Measurements from ENCODE around the gene RPH3AL. TPM values are rescaled to one million over a fixed set of nuclear protein-coding genes. Genes with fewer than 3 reads are reported as not detected.

The RPH3AL gene
- total and polyA plus RNA-seq, 4 donors: 1.6 to 18.1 (median 8.0) TPM

GRCh38 chr17:263271-263670 is 89.3 kb downstream of the RPH3AL start:
- no peak overlapping the region for H3K27ac ChIP-seq (ENCODE audit: low read depth in 1 of 2, low read length in 2 of 2)
- no peak for DNase-seq
- H3K36me3 ChIP-seq (ENCODE audit: control insufficient read depth in 1 of 2, insufficient read depth in 2 of 2, low read length in 1 of 2): no peaks in the 10 kb centered on the region
- 95 to 98% methylated on average over 18 of the region's 18 CpGs for WGBS, 2 donors
- no peak overlapping the region for H3K4me3 ChIP-seq (ENCODE audit: low read length in 2 of 2)
- no peaks in the 10 kb centered on the region for H3K27me3 ChIP-seq (ENCODE audit: control insufficient read depth in 1 of 2, insufficient read depth in 2 of 2, low read length in 1 of 2)
- no peak for ATAC-seq (ENCODE audit: low FRiP score)
- intact Hi-C loops (cut with DNase I): no loop called here
- H3K9me3 ChIP-seq (ENCODE audit: control insufficient read depth, low read length): no peaks in the 10 kb centered on the region
- H3K4me1 ChIP-seq (ENCODE audit: control insufficient read depth in 1 of 2, insufficient read depth in 2 of 2, low read length in 2 of 2): no peaks in the 10 kb centered on the region

GRCh38 chr17:261635-262034 is 91.0 kb downstream of the RPH3AL start:
- no peak for DNase-seq
- Histone ChIP-seq H3K4me1 (ENCODE audit: control insufficient read depth in 1 of 2, insufficient read depth in 2 of 2, low read length in 2 of 2) (no peaks in the 10 kb centered on the region), H3K27ac (ENCODE audit: low read depth in 1 of 2, low read length in 2 of 2) (no peak overlapping the region), H3K4me3 (ENCODE audit: low read length in 2 of 2) (no peak overlapping the region), H3K36me3 (ENCODE audit: control insufficient read depth in 1 of 2, insufficient read depth in 2 of 2, low read length in 1 of 2) (no peaks in the 10 kb centered on the region), H3K27me3 (ENCODE audit: control insufficient read depth in 1 of 2, insufficient read depth in 2 of 2, low read length in 1 of 2) (no peaks in the 10 kb centered on the region), H3K9me3 (ENCODE audit: control insufficient read depth, low read length) (no peaks in the 10 kb centered on the region)
- intact Hi-C loops (cut with DNase I): no loop called here
- 85 to 88% methylated on average over 8 of the region's 8 CpGs for WGBS, 2 donors
- ATAC-seq (ENCODE audit: low FRiP score): no peak

- WGBS, 2 donors: 84 to 96% methylated on average over 4 of the region's 4 CpGs
- H3K27me3 ChIP-seq (ENCODE audit: control insufficient read depth in 1 of 2, insufficient read depth in 2 of 2, low read length in 1 of 2): no peaks in the 10 kb centered on the region
- H3K27ac ChIP-seq (ENCODE audit: low read depth in 1 of 2, low read length in 2 of 2): no peak overlapping the region
- no peaks in the 10 kb centered on the region for H3K4me1 ChIP-seq (ENCODE audit: control insufficient read depth in 1 of 2, insufficient read depth in 2 of 2, low read length in 2 of 2)
- DNase-seq (no peak), ATAC-seq (ENCODE audit: low FRiP score) (no peak)
- intact Hi-C loops (cut with DNase I): no loop called here
- no peaks in the 10 kb centered on the region for H3K36me3 ChIP-seq (ENCODE audit: control insufficient read depth in 1 of 2, insufficient read depth in 2 of 2, low read length in 1 of 2)
- H3K4me3 ChIP-seq (ENCODE audit: low read length in 2 of 2): no peak overlapping the region
- no peaks in the 10 kb centered on the region for H3K9me3 ChIP-seq (ENCODE audit: control insufficient read depth, low read length)
Observed at GRCh38 chr17:260944-261343, 91.7 kb downstream of the RPH3AL start.

GRCh38 chr17:260031-260791 is 92.4 kb downstream of the RPH3AL start:
- DNase-seq: peak in 1 of 2 donors; percentile 51
- 75 to 83% methylated on average over 15 of the region's 15 CpGs for WGBS, 2 donors

GRCh38 chr17:259341-259976 is 93.1 kb downstream of the RPH3AL start:
- no peak overlapping the region for H3K27ac ChIP-seq (ENCODE audit: low read depth in 1 of 2, low read length in 2 of 2)

More at GRCh38 chr17:260031-260791, 92.4 kb downstream of the RPH3AL start:
- no peaks in the 10 kb centered on the region for H3K27me3 ChIP-seq (ENCODE audit: control insufficient read depth in 1 of 2, insufficient read depth in 2 of 2, low read length in 1 of 2)
- H3K9me3 ChIP-seq (ENCODE audit: control insufficient read depth, low read length): no peaks in the 10 kb centered on the region
- no peaks in the 10 kb centered on the region for H3K36me3 ChIP-seq (ENCODE audit: control insufficient read depth in 1 of 2, insufficient read depth in 2 of 2, low read length in 1 of 2)
- H3K4me3 ChIP-seq (ENCODE audit: low read length in 2 of 2): no peak overlapping the region
- H3K4me1 ChIP-seq (ENCODE audit: control insufficient read depth in 1 of 2, insufficient read depth in 2 of 2, low read length in 2 of 2): no peaks in the 10 kb centered on the region
- no peak overlapping the region for H3K27ac ChIP-seq (ENCODE audit: low read depth in 1 of 2, low read length in 2 of 2)
- intact Hi-C loops (cut with DNase I): no loop called here
- ATAC-seq (ENCODE audit: low FRiP score): no peak

GRCh38 chr17:258906-259305 is 93.7 kb downstream of the RPH3AL start:
- Histone ChIP-seq H3K9me3 (ENCODE audit: control insufficient read depth, low read length) (no peaks in the 10 kb centered on the region), H3K36me3 (ENCODE audit: control insufficient read depth in 1 of 2, insufficient read depth in 2 of 2, low read length in 1 of 2) (no peaks in the 10 kb centered on the region), H3K27ac (ENCODE audit: low read depth in 1 of 2, low read length in 2 of 2) (no peak overlapping the region), H3K4me3 (ENCODE audit: low read length in 2 of 2) (no peak overlapping the region), H3K4me1 (ENCODE audit: control insufficient read depth in 1 of 2, insufficient read depth in 2 of 2, low read length in 2 of 2) (no peaks in the 10 kb centered on the region), H3K27me3 (ENCODE audit: control insufficient read depth in 1 of 2, insufficient read depth in 2 of 2, low read length in 1 of 2) (no peaks in the 10 kb centered on the region)
- intact Hi-C loops (cut with DNase I): no loop called here
- WGBS, 2 donors: 95 to 97% methylated on average over 12 of the region's 12 CpGs
- ATAC-seq (ENCODE audit: low FRiP score): no peak
- DNase-seq: peak in 1 of 2 donors; percentile 52

More at GRCh38 chr17:259341-259976, 93.1 kb downstream of the RPH3AL start:
- no peaks in the 10 kb centered on the region for H3K4me1 ChIP-seq (ENCODE audit: control insufficient read depth in 1 of 2, insufficient read depth in 2 of 2, low read length in 2 of 2)
- H3K27me3 ChIP-seq (ENCODE audit: control insufficient read depth in 1 of 2, insufficient read depth in 2 of 2, low read length in 1 of 2): no peaks in the 10 kb centered on the region
- intact Hi-C loops (cut with DNase I): no loop called here
- ATAC-seq (ENCODE audit: low FRiP score) (no peak), DNase-seq (peak in 1 of 2 donors; percentile 68)
- H3K4me3 ChIP-seq (ENCODE audit: low read length in 2 of 2): no peak overlapping the region
- WGBS, 2 donors: 26 to 56% methylated on average over 22 of the region's 22 CpGs
- no peaks in the 10 kb centered on the region for H3K36me3 ChIP-seq (ENCODE audit: control insufficient read depth in 1 of 2, insufficient read depth in 2 of 2, low read length in 1 of 2)
- H3K9me3 ChIP-seq (ENCODE audit: control insufficient read depth, low read length): no peaks in the 10 kb centered on the region

- Histone ChIP-seq H3K27ac (ENCODE audit: low read depth in 1 of 2, low read length in 2 of 2) (no peak overlapping the region), H3K36me3 (ENCODE audit: control insufficient read depth in 1 of 2, insufficient read depth in 2 of 2, low read length in 1 of 2) (no peaks in the 10 kb centered on the region), H3K27me3 (ENCODE audit: control insufficient read depth in 1 of 2, insufficient read depth in 2 of 2, low read length in 1 of 2) (no peaks in the 10 kb centered on the region), H3K4me1 (ENCODE audit: control insufficient read depth in 1 of 2, insufficient read depth in 2 of 2, low read length in 2 of 2) (no peaks in the 10 kb centered on the region), H3K4me3 (ENCODE audit: low read length in 2 of 2) (no peak overlapping the region), H3K9me3 (ENCODE audit: control insufficient read depth, low read length) (no peaks in the 10 kb centered on the region)
- no peak for ATAC-seq (ENCODE audit: low FRiP score)
- intact Hi-C loops (cut with DNase I): no loop called here
- peak in 1 of 2 donors; percentile 45 for DNase-seq
- 77 to 83% methylated on average over 23 of the region's 23 CpGs for WGBS, 2 donors
Observed at GRCh38 chr17:258045-258734, 94.4 kb downstream of the RPH3AL start.

GRCh38 chr17:253091-253846 is 99.3 kb downstream of the RPH3AL start:
- 85 to 89% methylated on average over 22 of the region's 29 CpGs for WGBS, 2 donors

More at GRCh38 chr17:253091-253846, 99.3 kb downstream of the RPH3AL start:
- Histone ChIP-seq H3K27ac (ENCODE audit: low read depth in 1 of 2, low read length in 2 of 2) (no peak overlapping the region), H3K4me1 (ENCODE audit: control insufficient read depth in 1 of 2, insufficient read depth in 2 of 2, low read length in 2 of 2) (no peaks in the 10 kb centered on the region), H3K27me3 (ENCODE audit: control insufficient read depth in 1 of 2, insufficient read depth in 2 of 2, low read length in 1 of 2) (no peaks in the 10 kb centered on the region), H3K4me3 (ENCODE audit: low read length in 2 of 2) (no peak overlapping the region), H3K9me3 (ENCODE audit: control insufficient read depth, low read length) (no peaks in the 10 kb centered on the region), H3K36me3 (ENCODE audit: control insufficient read depth in 1 of 2, insufficient read depth in 2 of 2, low read length in 1 of 2) (no peaks in the 10 kb centered on the region)
- intact Hi-C loops (cut with DNase I): no loop called here
- DNase-seq (peak in 1 of 2 donors; percentile 56), ATAC-seq (ENCODE audit: low FRiP score) (no peak)

All from aorta (tissue), 5 donors.